Urothelium cell line (cell line): ENCODE results near the gene ZNF668.

Experiments
- DNase-seq: peaks from one replicate; pipeline ENCODE4 v3.0.0; 2011; ENCODE audit warnings: low spot score, mixed read lengths
- FAIRE-seq: peaks from 2 replicates; lab custom pipeline; 2011; peaks lifted over from hg19 to GRCh38; lab: Jason Lieb, UNC

ZNF668 gene

DNA sequence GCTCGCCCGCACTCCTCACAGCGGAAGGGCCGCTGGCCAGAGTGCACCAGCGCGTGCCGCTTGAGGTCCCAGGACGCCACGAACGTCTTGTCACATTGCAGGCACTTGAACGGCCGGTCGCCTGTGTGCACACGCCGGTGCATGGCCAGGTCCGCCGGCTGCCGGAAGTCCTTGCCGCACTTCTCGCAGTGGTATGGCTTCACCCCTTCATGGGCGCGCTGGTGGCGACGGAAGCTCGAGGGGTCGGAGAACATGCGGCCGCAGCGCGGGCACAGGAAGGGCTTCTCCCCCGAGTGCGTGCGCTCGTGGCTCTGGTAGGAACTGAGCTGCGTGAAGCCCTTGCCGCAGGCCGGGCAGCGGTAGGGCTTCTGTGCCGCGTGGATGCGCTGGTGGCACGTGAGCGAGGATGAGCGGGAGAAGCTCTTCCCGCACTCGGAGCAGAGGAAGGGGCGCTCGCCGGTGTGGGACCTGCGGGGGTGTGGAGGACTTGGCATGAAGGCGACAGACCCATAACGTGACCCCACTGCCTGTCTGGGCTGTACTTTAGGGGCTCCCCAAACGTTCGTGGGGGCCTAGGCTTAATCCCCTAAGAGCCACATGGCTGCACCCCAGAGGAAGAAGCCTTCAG, 12.1 kb downstream of the ZNF668 start:
- DNase-seq (no peak), FAIRE-seq (no peak)

DNA sequence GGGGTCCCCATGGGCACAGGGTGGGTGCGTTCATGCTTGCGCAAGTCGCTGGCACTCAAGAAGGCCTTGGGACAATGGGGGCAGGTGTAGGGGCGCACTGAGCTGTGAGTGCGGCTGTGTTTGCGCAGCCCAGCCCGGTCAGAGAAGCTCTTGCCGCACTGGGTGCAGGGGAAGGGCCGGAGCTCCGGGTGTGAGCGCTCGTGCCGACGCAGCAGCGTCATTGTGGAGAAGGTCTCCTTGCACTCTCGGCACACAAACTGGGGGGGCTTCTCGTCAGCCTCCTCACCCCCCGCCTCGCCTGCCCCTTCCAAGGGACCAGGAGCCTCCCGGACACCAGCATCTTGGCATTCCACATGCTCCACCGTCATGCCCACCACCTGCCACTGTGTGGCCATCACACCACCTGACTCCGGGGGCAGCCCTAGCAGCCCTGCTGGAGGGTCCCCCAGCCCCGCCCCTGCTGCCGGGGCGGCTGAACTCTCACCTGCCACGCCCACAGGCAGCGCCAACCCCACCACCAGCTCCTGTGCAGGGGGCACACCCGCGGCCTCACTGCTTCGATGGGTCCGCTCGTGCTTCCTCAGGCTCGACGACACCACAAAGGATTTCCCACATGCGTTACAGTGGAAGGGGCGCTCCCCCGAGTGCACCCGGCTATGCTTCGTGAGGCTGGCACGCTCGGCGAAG, 12.8 kb downstream of the ZNF668 start:
- DNase-seq (no peak), FAIRE-seq (no peak)

DNA sequence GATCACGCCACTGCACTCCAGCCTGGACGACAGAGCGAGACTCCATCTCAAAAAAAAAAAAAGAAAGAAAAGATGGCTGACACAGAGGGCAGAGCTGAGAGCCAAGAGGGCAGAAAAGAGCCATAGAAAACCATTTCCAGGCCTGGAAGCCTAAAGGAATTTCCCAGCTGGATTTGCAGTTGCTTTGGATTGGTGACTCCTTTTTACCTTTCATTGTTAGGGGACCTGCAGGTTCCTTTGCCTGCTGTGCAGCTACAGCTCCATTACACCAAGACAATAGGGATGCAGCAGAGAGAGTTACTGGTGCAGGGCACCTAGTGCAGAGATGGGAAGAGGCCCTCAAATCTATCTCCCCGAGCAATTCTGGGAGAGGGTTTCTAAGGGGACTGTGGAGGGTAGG, 18.4 kb downstream of the ZNF668 start:
- FAIRE-seq (no peak), DNase-seq (no peak)

DNA sequence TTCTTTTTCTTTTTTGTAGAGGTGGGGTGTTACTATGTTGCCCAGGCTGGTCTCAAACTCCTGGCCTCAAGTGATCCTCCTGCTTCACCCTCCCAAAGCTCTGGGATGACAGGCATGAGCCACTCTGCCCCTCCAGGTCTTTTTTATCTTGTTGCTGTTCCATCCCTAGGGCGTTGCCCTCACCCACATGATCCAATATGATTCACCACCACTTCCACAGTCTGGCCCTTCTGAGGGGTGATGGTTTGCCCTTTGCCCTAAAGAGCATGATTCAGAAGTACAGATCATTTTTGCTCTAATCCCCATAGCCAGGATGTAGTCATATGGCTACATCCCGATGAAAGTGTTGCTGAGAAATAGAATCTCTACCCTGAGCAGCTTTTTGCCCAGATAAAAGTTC, 21.9 kb downstream of the ZNF668 start:
- FAIRE-seq: no peak
- peak; percentile 79 for DNase-seq

DNA sequence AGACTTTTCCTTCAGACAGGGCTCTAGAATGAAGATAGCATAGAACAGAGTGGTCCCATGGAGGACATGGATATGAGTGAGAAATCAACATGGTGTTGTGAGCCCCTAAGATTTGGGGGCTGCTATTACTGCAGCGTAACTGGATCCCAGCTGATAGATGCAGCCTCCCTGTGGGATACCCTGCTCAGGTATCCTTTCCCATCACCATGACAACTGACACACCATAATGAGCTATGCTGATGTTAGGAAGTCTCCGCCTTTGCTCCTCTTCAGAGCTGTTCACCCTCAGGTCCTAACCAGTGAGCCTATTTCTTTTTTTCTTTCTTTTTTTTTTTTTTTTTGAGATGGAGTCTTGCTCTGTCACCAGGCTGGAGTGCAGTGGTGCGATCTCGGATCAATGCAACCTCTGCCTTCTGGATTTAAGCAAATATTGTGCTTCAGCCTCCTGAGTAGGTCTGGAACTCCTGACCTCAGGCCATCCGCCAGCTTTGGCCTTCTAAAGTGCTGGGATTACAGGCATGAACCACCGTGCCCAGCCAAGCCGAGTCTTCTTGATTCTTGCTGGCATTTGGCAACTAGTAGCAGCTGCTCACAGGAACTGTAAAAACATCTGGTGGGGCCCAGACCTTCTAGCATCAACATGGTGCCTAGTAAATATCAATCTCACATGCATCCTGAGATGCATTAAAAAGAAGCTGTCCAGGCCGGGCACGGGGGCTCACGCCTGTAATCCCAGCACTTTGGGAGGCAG, 23.6 kb downstream of the ZNF668 start:
- FAIRE-seq: no peak
- no peak for DNase-seq

DNA sequence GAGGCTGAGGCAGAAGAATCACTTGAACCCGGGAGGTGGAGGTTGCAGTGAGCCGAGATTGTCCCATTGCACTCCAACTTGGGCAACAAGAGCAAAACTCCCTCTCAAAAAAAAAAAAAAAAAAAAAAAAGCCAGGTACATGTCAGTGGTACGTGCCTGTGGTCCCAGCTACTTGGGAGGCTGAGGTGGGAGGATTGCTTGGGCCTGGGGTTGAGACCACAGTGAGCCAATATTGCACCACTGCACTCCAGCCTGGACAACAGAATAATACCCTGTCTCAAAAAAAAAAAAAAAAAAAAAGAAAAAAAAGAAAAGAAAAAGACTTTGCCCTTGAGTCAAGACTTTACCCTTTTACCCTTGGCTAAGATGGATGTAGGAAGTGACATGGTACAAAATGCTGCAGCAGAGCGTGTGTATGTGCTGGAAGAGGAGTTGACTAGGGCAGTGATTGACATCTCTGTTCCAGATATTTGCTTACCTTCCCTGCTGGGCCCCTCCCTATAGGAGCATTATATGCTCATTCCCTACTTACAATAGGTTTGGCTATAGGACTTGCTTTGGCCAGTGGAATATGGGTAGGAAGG, 30.1 kb downstream of the ZNF668 start:
- DNase-seq: no peak
- no peak for FAIRE-seq

DNA sequence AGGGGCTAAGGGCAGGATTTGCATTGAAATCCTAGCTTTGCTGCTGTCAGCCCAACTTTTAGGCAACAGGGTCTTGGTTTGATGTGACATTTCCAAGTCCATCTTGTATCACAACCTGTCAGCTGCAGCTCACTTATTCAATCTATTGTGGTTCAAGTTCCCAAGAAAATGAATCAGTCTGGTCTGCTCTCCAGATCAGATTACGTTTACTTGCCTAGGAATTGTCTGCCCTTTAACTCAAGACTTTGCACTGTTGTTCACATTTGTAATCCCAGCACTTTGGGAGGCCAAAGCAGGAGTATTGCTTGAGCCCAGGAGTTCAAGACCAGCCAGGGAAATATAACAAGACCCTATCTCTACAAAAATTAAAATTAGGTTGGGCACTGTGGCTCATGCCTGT, 30.7 kb downstream of the ZNF668 start:
- DNase-seq (no peak), FAIRE-seq (no peak)

DNA sequence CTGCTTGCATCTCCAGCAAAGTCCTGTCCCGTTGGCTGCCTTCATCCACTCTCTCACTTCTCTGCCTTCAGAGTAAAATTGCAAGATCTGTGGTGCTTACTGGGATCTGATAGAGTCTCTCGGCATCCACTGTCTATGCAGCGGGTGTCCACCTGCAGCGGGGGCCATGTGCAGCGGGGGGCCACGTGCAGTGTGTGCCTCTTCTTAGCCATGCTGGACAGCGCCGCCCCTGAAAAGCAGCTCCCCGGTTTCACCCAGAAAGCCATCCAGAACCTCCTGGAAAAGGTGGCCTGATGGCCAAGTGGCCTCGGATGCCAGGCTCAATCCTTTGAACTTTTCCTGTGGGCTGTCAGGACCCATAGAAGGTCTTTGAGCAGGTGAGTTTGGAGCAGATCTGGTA, 31.2 kb downstream of the ZNF668 start:
- FAIRE-seq: no peak
- no peak for DNase-seq

DNA sequence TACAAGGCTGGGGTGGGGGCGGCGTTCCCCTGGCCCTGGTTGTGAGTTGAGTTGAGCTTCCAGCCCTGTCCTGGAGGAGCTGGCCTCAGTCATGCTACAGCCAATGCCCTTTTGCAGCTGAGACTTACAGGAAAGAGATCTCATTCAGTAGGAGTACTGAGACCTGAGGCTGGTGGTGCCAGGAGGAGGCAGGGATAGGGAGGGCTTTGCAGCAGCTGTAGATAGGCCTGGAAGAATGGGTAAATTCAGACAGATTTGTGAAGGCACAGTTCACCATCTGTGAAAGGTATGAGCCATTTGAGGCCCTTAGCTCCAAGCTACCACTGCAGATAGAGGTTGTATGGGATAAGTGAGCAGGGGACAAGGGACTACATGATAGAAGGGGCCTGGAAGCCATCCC, 35.0 kb downstream of the ZNF668 start:
- FAIRE-seq (no peak), DNase-seq (no peak)

DNA sequence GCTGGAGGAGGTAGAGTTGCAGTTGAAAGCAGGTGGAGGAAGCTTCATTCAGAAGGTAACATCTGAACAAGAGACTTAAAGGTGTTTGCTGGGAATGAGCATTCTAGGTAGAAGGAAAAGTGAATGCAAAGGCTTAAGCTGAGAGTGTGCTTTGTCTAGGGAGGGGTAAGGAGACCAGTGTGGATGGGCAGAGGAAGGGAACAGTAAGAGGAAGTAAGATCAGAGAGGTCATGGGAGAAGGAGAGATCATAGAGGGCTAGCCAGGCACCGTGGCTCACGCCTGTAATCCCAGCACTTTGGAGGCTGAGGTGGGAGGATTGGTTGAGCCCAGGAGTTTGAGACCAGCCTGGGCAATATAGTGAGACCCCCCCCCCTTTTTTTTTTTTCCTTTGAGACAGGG, 37.3 kb downstream of the ZNF668 start:
- no peak for DNase-seq

DNA sequence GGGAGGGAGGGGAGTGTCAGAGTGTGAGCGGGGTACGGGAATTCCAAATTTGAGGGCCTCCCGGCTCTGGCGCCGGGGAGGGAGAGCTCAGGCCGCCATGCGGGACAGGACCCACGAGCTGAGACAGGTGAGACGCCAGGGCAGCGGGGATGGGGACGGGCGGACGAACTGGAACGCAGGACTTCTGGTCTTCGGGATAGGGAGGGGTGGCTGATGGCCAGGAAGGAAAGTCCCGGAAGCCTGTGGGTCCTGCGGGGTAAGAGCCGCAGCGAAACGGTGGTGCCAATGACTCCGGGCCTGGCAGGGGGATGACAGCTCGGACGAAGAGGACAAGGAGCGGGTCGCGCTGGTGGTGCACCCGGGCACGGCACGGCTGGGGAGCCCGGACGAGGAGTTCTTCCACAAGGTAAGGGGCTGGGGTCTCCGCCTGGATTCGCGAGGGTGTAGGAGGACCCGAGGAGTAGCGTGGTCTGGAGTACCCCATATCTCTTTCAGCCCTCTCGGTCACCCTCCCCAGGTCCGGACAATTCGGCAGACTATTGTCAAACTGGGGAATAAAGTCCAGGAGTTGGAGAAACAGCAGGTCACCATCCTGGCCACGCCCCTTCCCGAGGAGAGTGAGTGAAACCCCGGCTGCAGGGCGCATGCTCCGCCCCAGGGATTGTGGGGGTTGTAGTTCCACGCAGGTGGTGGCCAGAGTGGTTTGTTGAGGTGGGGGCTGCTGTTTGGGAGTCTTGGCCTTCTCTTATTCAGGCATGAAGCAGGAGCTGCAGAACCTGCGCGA, 40.1 kb downstream of the ZNF668 start:
- DNase-seq (peak; percentile 93), FAIRE-seq (no peak)

More for the DNA sequence above, 37.3 kb downstream of the ZNF668 start:
- no peak for FAIRE-seq

DNA sequence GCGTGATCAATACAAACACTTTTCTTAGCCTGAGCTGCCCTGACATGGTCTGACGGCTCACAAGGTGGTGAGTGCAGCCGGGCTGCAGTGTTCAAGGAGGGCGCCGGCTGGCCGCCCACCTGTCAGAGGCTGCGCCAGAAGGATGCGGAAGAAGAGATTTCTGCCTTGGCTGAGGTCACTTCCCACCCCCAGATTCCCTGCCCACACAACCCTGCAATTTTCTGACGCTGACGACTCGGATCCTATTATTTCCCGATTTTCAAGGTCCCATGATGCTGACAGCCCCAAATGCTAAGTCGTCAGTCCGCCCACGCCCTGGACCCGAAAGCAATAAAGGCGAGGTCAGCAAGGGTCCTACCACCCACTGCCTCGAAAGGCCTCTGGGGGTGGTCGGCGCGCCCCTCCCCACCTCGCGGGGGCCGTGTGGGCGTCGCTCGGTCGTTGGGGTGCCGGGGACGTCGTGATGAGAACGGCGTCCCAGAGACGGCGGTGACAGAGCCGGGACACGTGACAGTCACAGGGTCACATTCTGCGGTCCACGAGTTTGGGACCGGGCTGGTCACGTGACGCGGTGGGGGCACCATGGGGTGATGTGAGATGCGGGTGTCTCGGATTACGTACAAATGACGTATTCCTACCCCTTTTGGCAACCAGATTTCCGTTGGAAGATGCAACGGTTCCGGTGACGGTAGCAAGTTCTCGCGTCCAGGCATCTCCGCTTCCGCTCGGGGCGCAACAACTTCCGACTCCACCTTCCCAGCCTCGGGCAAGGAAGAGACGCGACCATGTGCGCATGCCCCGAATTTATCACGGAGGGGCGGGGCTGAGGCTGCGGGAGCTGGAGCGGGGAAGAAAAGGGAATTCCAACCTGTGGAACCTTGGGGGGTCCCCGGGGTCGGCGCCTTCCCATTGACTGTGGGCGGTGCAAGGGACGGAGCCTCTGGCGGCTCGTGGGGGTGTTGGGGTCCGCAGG, 41.0 kb downstream of the ZNF668 start, which contains the start of gene STX4:
STX4 (plus strand) TSS at position 823 of the 973 bp plus-strand sequence. CDS start 248 bp downstream, outside the sequence.
- DNase-seq: peak; percentile 92
- no peak for FAIRE-seq

DNA sequence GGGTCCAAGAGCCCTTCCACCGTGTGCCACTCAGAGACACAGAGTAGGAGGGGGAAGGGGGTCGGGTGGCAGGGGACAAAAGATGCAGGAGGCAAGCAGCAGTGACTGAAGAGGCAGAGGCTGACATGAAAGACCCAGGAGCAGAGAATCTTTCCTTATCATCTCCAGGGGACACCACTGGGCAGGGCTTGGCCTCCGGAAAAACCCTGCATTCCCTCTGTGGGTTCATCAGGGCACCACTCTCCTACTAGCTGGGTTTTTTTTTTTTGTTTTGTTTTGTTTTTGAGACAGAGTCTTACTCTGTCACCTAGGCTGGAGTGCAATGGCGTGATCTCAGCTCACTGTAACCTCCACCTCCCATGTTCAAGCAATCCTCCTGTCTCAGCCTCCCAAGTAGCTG, 42.8 kb downstream of the ZNF668 start:
- no peak for FAIRE-seq
- DNase-seq: no peak

DNA sequence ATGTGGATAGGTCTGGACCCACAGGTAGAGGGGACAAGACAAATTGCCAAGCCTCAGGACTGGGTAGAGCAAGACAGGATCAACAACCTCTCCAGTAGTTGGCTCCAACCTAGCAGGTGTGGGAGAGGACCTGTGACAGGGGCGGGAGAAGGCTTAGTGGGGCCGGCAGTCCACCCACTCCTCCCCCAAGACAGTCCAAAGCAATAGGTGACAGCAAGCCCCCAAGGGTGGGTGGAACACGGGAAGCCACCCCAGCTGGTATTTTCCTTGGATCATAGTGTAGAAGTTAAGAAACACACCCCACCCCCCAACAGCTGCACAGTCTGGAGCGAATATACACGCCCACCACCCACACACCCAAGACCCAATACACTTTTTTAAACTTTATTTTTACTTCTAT, 44.8 kb downstream of the ZNF668 start:
- no peak for FAIRE-seq
- DNase-seq: no peak

DNA sequence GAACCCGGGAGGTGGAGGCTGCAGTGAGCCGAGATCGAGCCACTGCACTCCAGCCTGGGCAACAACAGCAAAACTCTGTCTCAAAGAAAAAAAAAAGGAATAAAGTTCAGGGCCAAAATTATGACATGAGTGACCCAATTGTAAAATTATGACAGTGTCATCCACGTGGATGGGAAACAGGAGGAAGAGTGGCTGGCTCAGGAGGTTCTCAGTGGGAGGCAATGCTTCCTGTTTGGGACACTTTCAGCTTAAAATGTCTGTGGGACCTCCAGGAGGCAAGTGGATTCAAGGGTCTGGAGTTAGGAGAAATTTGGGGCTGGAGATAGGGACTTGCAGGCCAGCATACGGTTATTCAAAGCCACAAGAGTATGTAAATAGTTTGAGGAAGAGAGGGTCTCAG, 48.7 kb downstream of the ZNF668 start:
- FAIRE-seq (no peak), DNase-seq (no peak)

DNA sequence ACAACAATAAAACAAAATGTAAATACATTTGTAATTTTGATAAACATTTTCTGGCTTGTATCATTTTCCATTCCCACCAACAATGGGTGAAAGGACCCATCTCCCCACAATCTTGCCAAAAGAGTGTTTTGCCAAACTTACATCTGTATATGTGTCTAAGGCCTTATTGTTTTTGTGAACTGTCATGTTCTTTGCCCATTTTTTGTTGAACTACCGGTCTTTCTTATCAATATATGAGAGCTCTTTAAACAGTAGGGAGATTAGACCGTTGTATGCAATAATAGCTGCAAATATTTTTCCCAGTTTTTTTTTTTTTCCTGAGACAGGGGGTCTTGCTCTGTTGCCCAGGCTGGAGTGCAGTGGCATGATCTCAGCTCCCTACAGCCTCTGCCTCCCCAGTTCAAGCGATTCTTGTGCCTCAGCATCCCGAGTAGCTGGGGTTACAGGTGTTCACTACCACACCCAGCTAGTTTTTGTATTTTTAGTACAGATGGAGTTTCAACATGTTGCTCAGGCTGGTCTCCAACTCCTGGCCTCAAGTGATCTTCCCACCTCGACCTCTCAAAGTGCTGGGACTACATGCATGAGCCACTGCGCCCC, 50.3 kb downstream of the ZNF668 start:
- DNase-seq: no peak
- no peak for FAIRE-seq

DNA sequence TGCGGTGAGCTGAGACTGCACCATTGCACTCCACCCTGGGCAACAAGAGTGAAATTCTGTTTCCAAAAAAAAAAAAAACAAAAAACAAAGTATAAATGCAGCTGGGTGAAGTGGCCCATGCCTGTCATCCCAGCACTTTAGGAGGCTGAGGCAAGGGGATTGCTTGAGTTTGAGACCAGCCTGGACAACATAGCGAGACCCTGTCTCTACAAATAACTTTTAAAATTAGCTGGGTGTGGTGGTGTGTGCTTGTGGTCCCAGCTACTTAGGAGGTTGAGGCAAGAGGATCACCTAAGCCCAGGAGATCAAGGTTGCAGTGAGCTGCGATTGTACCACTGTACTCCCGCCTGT, 50.8 kb downstream of the ZNF668 start:
- no peak for DNase-seq
- FAIRE-seq: no peak

DNA sequence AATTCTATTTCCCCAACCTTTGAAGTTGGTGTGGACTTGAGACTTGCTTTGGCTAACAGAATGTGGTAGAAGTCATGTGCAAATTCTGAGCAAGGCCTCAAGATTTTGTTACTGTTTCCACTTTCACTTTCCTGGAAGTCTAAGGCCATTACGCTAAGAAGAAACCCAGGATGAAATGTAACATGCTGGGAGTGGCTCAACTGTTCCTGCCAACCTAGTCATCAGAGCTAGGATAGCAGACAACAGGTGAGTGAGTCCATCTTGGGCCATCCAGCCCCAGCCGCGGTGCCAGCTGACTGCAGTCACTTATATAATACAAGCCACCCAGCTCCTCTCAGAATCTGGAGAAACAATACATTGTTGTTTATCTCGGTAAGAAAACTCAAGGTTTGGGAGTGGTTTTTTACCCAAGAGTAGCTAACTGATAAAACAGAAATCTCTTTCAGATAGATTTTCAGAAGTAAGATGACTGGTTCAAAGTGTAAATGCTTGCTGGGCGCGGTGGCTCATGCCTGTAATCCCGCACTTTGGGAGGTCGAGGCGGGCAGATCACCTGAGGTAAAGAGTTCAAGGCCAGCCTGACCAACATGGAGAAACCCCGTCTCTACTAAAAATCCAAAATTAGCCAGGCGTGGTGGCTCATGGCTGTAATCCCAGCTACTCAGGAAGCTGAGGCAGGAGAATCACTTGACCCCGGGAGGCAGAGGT, 51.3 kb downstream of the ZNF668 start:
- no peak for FAIRE-seq
- DNase-seq: no peak

DNA sequence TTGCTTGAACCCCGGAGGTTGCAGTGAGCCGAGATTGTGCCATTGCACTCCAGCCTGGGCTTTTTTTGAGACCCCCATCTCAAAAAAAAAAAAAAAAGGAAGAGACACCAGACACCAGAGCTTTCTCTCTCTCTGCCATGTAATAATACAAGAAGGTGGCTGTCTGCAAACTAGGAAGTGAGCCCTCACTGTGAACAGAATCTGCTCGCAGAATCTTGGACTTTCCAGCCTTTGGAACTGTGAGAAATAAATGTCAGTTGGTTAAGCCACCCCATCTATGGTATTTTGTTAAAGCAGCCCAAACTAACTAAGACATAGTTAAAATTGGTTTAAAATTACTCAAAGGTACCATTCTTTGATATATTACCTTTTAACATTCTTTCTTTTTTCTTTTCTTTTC, 53.5 kb downstream of the ZNF668 start:
- DNase-seq (no peak), FAIRE-seq (no peak)
